Activated T-cell treated with anti-CD3 and anti-CD28 coated beads, Interleukin-2, amount 50 U/mL, for 72 hours (primary cell): Measurements from ENCODE around the gene MAPK7. TPM values are rescaled to one million over a fixed set of nuclear protein-coding genes. Genes with fewer than 3 reads are reported as not detected.
A peak's percentile ranks its signal among the peaks of the same experiment; 100 is the strongest.

Experiments
- ATAC-seq, 2 donors: fragments of 150-1000 bp; cut with Tn5 transposase; replicated peaks in 1 of 2; 2 replicates each; pipeline ENCODE4 v1.10.0; 2021; ENCODE audit warnings: moderate library complexity in 2 of 2, mild to moderate bottlenecking in 1 of 2
- DNase-seq, 2 donors: peaks; one replicate each; pipeline ENCODE4 v3.0.0; 2021 to 2022; ENCODE audit warnings: mixed read lengths in 1 of 2
- H3K27ac Mint-ChIP-seq: one replicate; pipeline ENCODE4 v1.8.0; 2022; ENCODE audit warnings: mild to moderate bottlenecking, moderate library complexity, mixed read lengths
- H3K27me3 Mint-ChIP-seq: one replicate; pipeline ENCODE4 v1.8.0; 2022; ENCODE audit warnings: low read depth, mixed read lengths
- H3K36me3 Mint-ChIP-seq, 2 donors: one replicate each; pipeline ENCODE4 v1.8.0; 2022; ENCODE audit warnings: mixed read lengths in 2 of 2, mild to moderate bottlenecking in 1 of 2; ENCODE audit not compliant: insufficient read depth in 2 of 2
- H3K4me1 Mint-ChIP-seq: one replicate; pipeline ENCODE4 v1.8.0; 2022; ENCODE audit warnings: low read depth, mixed read lengths
- H3K4me3 Mint-ChIP-seq, 2 donors: one replicate each; pipeline ENCODE4 v1.8.0; 2022; ENCODE audit warnings: mild to moderate bottlenecking in 2 of 2, mixed read lengths in 2 of 2, moderate library complexity in 2 of 2
- H3K9me3 Mint-ChIP-seq, 2 donors: one replicate each; pipeline ENCODE4 v1.8.0; 2022; ENCODE audit warnings: mixed read lengths in 2 of 2
- total RNA-seq, 2 donors: library from RNA; stranded (reverse); gene quantifications; one replicate each; pipeline ENCODE4 v1.2.3, GENCODE V29; 2022

The MAPK7 gene
- total RNA-seq, 2 donors from 2014 or later = 13.6 to 16.7 TPM

DNA sequence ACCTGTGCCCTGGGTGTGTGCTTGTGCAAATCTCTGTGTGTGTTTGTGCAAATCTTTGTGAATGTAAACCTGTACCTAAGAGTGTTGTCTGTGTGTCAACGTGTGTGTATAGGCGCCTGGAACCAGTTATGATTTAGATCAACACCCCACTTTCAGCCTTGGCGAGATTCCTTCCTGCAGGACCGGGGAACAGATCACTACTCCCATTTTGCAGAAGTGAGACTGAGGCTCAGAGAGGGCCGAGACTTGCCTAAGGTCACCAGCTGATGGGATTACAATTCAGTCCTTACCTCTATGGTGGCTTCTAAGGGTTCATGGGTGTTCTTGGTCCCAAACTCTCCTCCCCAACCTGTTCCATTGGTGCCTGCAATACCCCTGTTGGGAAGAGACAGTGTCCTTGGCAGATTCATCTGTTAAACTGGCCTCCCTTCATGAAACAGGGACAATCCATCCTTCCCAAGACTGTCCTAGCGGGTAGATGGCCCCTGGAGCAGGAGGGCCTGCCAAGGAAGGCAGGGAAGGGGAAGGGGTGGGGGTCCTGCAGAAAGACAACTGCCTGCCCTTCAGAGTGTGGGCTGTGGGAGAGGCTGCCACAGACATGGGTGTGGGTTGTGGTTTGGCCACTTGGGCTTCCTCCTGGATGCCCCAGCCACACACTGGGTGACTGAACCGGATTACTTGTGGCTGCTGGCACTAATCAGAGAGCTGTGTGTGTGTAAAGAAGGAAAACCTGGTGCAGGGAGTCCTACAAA lies 6.9 kb upstream of the MAPK7 start:
- no peak for ATAC-seq
- H3K4me3 Mint-ChIP-seq = no peak overlapping the region
- no peak for DNase-seq

DNA sequence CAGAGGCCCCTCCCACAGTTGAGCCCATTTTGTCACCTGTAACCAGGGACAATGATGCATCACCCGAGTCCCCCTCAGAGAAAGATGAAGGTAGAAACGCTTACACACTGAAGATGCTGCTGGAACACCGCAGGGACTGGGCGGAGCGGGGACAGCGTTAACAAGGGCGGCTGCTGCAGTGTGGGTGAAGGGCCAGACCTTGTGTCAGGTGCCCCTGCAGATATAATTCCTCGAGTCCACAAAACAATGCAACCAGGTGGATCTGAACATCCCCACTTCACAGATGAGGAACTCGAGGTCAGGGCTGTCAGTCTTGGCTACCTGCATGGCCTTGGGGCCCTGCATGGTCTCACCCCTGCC lies 6.3 kb upstream of the MAPK7 start:
- DNase-seq = no peak
- Mint-ChIP-seq H3K9me3 (no peaks in the 10 kb centered on the region), H3K27ac (no peak overlapping the region), H3K4me3 (no peak overlapping the region), H3K4me1 (peaks cover 33% of the 10 kb centered on the region), H3K27me3 (no peaks in the 10 kb centered on the region), H3K36me3 (no peaks in the 10 kb centered on the region)
- ATAC-seq = no peak

More for the DNA sequence above, 6.9 kb upstream of the MAPK7 start:
- Mint-ChIP-seq H3K9me3 (no peaks in the 10 kb centered on the region), H3K36me3 (no peaks in the 10 kb centered on the region), H3K27ac (no peak overlapping the region), H3K4me1 (peaks cover 28% of the 10 kb centered on the region), H3K27me3 (no peaks in the 10 kb centered on the region)

DNA sequence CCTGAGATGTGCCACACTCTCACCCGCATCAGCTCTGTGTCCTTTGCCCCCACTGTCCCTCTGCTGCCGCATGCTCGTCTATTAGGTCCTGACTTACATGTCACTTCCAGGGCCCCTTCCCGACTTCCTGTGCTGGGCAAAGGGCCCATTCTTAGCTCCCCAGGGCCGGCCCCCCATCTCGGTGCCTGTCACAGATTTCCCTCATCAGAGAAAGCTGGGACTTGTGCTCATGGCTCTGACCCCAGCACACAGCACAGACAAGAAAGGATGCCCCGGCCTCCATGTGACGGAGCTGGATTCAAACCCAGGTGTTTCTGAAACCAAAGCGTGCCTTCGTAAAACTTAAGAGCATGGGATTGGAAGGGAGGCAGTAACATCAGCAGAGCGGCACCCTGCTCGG lies 5.9 kb upstream of the MAPK7 start:
- ATAC-seq (no peak), DNase-seq (no peak)
- H3K27me3 Mint-ChIP-seq = no peaks in the 10 kb centered on the region
- no peak overlapping the region for H3K4me3 Mint-ChIP-seq
- H3K36me3 Mint-ChIP-seq = no peaks in the 10 kb centered on the region
- H3K4me1 Mint-ChIP-seq = peaks cover 37% of the 10 kb centered on the region
- no peaks in the 10 kb centered on the region for H3K9me3 Mint-ChIP-seq
- H3K27ac Mint-ChIP-seq = no peak overlapping the region

DNA sequence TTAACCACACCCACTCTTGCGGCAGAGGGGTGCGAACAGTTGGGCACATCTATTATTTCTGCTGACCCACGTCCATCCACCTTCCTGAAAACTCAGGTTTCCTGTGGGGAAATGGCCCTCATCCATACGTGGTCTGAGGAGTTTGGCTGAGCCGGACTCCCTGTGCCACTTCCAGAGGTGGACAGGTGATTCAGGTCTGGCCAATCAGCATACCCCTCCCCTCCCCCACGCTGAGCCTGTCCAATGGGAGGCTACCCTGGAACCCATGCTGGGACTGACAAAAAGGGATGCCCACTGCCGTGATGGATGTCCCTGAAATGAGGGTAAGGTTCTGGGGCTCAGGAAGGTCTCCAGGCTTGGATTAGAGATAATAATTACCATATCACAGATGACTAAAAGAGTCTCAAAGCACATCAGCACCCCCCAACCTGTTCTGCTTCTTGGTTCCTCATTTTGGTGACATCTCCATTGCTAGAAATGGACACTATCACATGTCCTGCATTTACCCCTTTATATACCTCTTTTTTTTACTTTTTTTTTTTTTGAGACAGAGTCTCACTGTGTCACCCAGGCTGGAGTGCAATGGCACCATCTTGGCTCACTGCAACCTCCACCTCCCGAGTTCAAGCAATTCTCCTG lies 5.3 kb upstream of the MAPK7 start:
- Mint-ChIP-seq H3K27me3 (no peaks in the 10 kb centered on the region), H3K4me3 (no peak overlapping the region), H3K9me3 (no peaks in the 10 kb centered on the region), H3K4me1 (peaks cover 37% of the 10 kb centered on the region), H3K27ac (no peak overlapping the region), H3K36me3 (no peaks in the 10 kb centered on the region)
- ATAC-seq = no peak
- DNase-seq = no peak

DNA sequence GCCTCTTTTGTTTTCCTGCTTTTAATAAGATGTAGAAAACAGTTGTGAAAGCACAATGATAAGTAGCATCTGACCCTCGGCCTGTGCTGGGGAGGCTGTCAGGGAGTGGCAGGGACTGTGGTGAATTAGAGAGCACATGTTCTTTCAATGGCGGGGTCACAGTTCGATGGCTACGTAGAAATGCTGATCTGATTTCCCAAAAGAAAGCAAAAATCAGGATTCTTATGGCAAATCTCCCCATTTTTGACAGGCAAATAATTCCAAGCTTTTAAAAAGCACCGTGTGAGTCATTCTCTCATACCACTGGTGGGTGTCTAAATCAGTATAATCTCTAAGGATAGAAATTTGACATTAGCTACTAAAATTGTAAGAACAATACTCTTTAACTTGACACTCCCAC lies 4.2 kb upstream of the MAPK7 start:
- Mint-ChIP-seq H3K27me3 (no peaks in the 10 kb centered on the region), H3K4me3 (no peak overlapping the region), H3K9me3 (no peaks in the 10 kb centered on the region), H3K36me3 (no peaks in the 10 kb centered on the region), H3K4me1 (peaks cover 43% of the 10 kb centered on the region), H3K27ac (no peak overlapping the region)
- no peak for DNase-seq
- no peak for ATAC-seq

DNA sequence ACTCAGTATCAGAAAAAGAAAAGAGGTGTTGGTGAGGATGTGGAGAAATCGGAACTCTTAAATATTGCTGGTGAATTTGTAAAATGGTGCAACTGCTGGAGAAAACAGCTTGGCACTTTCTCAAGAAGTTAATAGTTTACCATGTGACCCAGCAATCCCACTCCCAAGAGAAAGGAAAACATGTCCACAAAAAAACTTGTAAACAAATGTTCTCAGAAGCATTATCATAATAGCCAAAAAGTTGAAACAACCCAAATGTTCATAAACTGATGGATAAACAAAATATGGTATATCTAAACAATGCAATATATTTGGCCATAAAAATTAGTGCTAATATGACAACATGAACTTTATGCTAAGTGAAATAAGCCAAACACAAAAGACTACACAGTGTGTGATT lies 2.6 kb upstream of the MAPK7 start:
- Mint-ChIP-seq H3K4me1 (peaks cover 37% of the 10 kb centered on the region), H3K36me3 (peaks cover 0 to 4% of the 10 kb centered on the region in 2 donors), H3K27me3 (no peaks in the 10 kb centered on the region), H3K4me3 (peak overlapping the region in 1 of 2 donors; percentile 38), H3K27ac (no peak overlapping the region), H3K9me3 (no peaks in the 10 kb centered on the region)
- DNase-seq (no peak), ATAC-seq (no peak)

DNA sequence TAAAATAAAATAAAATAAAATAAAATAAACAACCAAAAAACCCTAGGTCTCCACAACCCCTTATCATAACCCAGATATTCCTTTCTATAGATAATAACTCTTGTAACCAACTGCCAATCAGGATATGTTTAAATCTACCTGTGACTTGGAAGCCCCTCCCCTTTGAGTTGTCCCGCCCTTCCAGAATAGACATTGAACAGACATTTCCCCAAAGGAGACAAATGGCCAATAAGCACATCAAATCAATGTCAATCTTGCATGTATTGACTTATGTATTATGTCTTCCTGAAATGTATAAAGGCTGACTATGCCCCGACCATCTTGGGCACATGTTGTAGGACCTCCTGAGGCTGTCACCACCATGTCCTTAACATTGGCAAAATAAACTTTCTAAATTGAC lies 1.5 kb upstream of the MAPK7 start:
- DNase-seq = no peak
- H3K9me3 Mint-ChIP-seq = no peaks in the 10 kb centered on the region

DNA sequence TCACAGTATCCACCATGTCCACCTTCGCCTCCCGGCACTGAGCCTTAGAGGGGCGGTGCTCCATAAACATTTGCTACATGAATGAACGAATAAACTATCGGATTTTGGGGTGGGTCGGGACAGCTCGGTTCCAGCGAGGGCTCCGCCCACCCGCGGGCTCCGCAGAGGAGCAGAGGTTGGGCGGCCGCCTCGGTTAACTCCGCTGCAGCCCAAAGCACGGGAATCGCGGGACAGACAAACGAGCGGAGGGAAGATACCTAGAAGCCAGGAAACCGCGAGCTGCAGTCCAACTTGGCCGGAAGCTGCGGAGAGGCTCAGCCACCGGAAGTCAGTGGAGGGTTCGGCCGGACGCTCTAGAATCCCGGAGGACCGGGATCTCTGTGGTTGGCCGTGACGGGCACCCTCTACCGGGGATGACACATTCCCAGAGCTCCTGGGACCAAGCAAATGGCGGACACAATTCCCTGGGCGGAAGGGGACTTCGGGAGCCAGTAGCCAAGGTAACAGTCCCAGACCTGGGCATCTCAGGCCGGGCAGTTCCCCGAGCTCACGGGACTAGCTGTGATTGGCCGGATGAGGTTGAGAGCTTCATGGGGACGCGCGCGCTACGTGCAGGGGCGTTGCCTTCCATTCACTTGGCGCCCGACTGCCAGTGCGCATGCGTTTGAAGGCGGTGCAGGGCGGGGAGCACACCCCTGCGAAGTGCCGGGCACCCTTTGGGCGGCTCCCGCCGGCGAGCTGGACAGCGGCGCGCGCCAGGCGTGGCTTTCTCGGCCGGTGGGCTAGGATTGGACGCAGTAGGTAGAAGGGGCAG lies 489 bp upstream of the MAPK7 start:
- H3K4me1 Mint-ChIP-seq = peaks cover 31% of the 10 kb centered on the region
- H3K36me3 Mint-ChIP-seq = peaks cover 0 to 4% of the 10 kb centered on the region in 2 donors
- H3K27me3 Mint-ChIP-seq = no peaks in the 10 kb centered on the region
- peak overlapping the region; percentile 94 for H3K27ac Mint-ChIP-seq
- no peaks in the 10 kb centered on the region for H3K9me3 Mint-ChIP-seq
- DNase-seq (peak; percentile 97 to 98), ATAC-seq (peak; percentile 95)
- peak overlapping the region; percentile 90 to 100 for H3K4me3 Mint-ChIP-seq

More for the DNA sequence above, 1.5 kb upstream of the MAPK7 start:
- Mint-ChIP-seq H3K4me1 (peaks cover 31% of the 10 kb centered on the region), H3K27me3 (no peaks in the 10 kb centered on the region), H3K4me3 (peak overlapping the region; percentile 90 to 100), H3K27ac (peak overlapping the region; percentile 94), H3K36me3 (peaks cover 0 to 4% of the 10 kb centered on the region in 2 donors)
- no peak for ATAC-seq

DNA sequence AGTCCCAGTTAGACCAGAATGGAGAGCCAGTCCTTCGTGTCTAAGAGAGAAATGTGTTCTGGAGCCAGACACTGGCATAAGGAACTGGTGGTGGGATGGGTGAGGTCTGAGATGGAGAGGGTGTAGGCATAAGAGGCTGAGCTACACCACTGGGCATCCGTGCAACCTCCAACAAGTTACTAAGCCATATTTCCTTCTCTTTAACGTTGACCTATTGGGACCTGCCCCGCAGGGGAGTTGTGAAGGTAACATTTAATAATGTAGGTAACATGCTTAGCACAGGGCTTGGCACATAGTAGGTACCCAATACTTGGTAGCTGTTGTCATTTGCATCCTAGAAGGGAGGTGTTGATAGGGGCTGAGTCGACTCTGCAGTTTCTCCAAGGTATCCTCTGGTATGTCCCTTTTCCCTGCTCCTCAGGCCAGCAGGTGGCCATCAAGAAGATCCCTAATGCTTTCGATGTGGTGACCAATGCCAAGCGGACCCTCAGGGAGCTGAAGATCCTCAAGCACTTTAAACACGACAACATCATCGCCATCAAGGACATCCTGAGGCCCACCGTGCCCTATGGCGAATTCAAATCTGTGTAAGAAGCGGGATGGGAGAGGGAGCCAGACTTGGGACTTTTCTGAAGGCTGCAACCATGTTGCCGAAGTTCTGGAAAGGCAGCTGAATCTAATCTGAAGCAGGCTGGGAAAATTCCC lies 1.2 kb downstream of the MAPK7 start:
- ATAC-seq (no peak), DNase-seq (no peak)
- Mint-ChIP-seq H3K27ac (no peak overlapping the region), H3K9me3 (no peaks in the 10 kb centered on the region), H3K4me3 (peak overlapping the region; percentile 90 to 100), H3K4me1 (peaks cover 26% of the 10 kb centered on the region), H3K27me3 (no peaks in the 10 kb centered on the region), H3K36me3 (peaks cover 0 to 4% of the 10 kb centered on the region in 2 donors)

DNA sequence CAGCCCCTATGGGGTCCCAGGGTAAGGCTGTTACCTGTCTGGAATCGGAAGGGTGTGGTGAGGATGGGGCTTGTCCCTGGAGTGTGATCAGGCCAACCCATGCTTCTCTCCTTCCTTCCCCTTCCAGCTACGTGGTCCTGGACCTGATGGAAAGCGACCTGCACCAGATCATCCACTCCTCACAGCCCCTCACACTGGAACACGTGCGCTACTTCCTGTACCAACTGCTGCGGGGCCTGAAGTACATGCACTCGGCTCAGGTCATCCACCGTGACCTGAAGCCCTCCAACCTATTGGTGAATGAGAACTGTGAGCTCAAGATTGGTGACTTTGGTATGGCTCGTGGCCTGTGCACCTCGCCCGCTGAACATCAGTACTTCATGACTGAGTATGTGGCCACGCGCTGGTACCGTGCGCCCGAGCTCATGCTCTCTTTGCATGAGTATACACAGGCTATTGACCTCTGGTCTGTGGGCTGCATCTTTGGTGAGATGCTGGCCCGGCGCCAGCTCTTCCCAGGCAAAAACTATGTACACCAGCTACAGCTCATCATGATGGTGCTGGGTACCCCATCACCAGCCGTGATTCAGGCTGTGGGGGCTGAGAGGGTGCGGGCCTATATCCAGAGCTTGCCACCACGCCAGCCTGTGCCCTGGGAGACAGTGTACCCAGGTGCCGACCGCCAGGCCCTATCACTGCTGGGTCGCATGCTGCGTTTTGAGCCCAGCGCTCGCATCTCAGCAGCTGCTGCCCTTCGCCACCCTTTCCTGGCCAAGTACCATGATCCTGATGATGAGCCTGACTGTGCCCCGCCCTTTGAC lies 2.4 kb downstream of the MAPK7 start:
- H3K27me3 Mint-ChIP-seq = no peaks in the 10 kb centered on the region
- no peaks in the 10 kb centered on the region for H3K9me3 Mint-ChIP-seq
- no peak overlapping the region for H3K4me3 Mint-ChIP-seq
- DNase-seq (no peak), ATAC-seq (no peak)
- H3K4me1 Mint-ChIP-seq = peaks cover 26% of the 10 kb centered on the region
- H3K27ac Mint-ChIP-seq = no peak overlapping the region
- peaks cover 0 to 4% of the 10 kb centered on the region in 2 donors for H3K36me3 Mint-ChIP-seq

DNA sequence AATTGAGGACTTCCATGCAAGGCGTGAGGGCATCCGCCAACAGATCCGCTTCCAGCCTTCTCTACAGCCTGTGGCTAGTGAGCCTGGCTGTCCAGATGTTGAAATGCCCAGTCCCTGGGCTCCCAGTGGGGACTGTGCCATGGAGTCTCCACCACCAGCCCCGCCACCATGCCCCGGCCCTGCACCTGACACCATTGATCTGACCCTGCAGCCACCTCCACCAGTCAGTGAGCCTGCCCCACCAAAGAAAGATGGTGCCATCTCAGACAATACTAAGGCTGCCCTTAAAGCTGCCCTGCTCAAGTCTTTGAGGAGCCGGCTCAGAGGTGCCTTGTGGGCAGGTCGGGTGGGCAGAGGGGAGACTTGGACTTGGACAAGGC lies 3.1 kb downstream of the MAPK7 start:
- ATAC-seq (no peak), DNase-seq (no peak)
- Mint-ChIP-seq H3K4me1 (peaks cover 21% of the 10 kb centered on the region), H3K36me3 (peaks cover 0 to 4% of the 10 kb centered on the region in 2 donors), H3K27ac (no peak overlapping the region), H3K9me3 (no peaks in the 10 kb centered on the region), H3K27me3 (no peaks in the 10 kb centered on the region), H3K4me3 (no peak overlapping the region)

DNA sequence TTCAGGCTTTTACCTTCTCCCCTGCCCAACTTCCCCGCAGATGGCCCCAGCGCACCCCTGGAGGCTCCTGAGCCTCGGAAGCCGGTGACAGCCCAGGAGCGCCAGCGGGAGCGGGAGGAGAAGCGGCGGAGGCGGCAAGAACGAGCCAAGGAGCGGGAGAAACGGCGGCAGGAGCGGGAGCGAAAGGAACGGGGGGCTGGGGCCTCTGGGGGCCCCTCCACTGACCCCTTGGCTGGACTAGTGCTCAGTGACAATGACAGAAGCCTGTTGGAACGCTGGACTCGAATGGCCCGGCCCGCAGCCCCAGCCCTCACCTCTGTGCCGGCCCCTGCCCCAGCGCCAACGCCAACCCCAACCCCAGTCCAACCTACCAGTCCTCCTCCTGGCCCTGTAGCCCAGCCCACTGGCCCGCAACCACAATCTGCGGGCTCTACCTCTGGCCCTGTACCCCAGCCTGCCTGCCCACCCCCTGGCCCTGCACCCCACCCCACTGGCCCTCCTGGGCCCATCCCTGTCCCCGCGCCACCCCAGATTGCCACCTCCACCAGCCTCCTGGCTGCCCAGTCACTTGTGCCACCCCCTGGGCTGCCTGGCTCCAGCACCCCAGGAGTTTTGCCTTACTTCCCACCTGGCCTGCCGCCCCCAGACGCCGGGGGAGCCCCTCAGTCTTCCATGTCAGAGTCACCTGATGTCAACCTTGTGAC lies 3.6 kb downstream of the MAPK7 start:
- Mint-ChIP-seq H3K4me1 (peaks cover 17% of the 10 kb centered on the region), H3K27me3 (no peaks in the 10 kb centered on the region), H3K4me3 (no peak overlapping the region), H3K36me3 (peaks cover 0 to 4% of the 10 kb centered on the region in 2 donors), H3K9me3 (no peaks in the 10 kb centered on the region), H3K27ac (no peak overlapping the region)
- ATAC-seq = no peak
- DNase-seq = no peak
